Measurements from ENCODE around the gene ACSM5.

The ACSM5 gene

GRCh38 chr16:20398603-20399002 is 10.7 kb upstream of the ACSM5 start:
- TF ChIP-seq ESRRG (CRISPR knock-in tag; IDR thresholded peaks at IDR 0.05): no peak
- no peak for TF ChIP-seq ZFP30 (CRISPR knock-in tag; IDR thresholded peaks at IDR 0.05)
- TF ChIP-seq TCF4 (CRISPR knock-in tag; IDR thresholded peaks at IDR 0.05; ENCODE audit: borderline replicate concordance): no peak
- no peak for ATAC-seq

- no peak for ATAC-seq
- TF ChIP-seq PATZ1 (CRISPR knock-in tag; IDR thresholded peaks at IDR 0.05; ENCODE audit: borderline replicate concordance) (no peak), CREB5 (CRISPR knock-in tag; IDR thresholded peaks at IDR 0.05; ENCODE audit: low read depth) (no peak), CSDC2 (CRISPR knock-in tag; IDR thresholded peaks at IDR 0.05) (no peak), RARB (CRISPR knock-in tag; IDR thresholded peaks at IDR 0.05) (no peak), CSRNP3 (CRISPR knock-in tag; IDR thresholded peaks at IDR 0.05) (no peak), ZNF8 (CRISPR knock-in tag; IDR thresholded peaks at IDR 0.05) (no peak), TOX (CRISPR knock-in tag; IDR thresholded peaks at IDR 0.05; ENCODE audit: borderline replicate concordance) (no peak)
Observed at GRCh38 chr16:20399185-20399584, 10.1 kb upstream of the ACSM5 start.

- no peak for ATAC-seq
- no peak for TF ChIP-seq ZFP3 (CRISPR knock-in tag; IDR thresholded peaks at IDR 0.05)
- TF ChIP-seq ZNF565 (CRISPR knock-in tag; conservative IDR thresholded peaks at IDR 0.05; ENCODE audit: low read depth): no peak
- no peak for TF ChIP-seq SNAI2 (CRISPR knock-in tag; IDR thresholded peaks at IDR 0.05)
- TF ChIP-seq ZNF70 (CRISPR knock-in tag; IDR thresholded peaks at IDR 0.05): no peak
- TF ChIP-seq TOX (CRISPR knock-in tag; IDR thresholded peaks at IDR 0.05; ENCODE audit: borderline replicate concordance): no peak
- TF ChIP-seq CSRNP3 (CRISPR knock-in tag; IDR thresholded peaks at IDR 0.05): no peak
- no peak for TF ChIP-seq TCF4 (CRISPR knock-in tag; IDR thresholded peaks at IDR 0.05; ENCODE audit: borderline replicate concordance)
- no peak for TF ChIP-seq ARNTL (CRISPR knock-in tag; IDR thresholded peaks at IDR 0.05; ENCODE audit: borderline replicate concordance, low read depth)
- TF ChIP-seq ZNF8 (CRISPR knock-in tag; IDR thresholded peaks at IDR 0.05): no peak
- TF ChIP-seq PATZ1 (CRISPR knock-in tag; IDR thresholded peaks at IDR 0.05; ENCODE audit: borderline replicate concordance): no peak
- no peak for TF ChIP-seq RARB (CRISPR knock-in tag; IDR thresholded peaks at IDR 0.05)
- no peak for TF ChIP-seq TSHZ2 (CRISPR knock-in tag; IDR thresholded peaks at IDR 0.05)
- TF ChIP-seq CSDC2 (CRISPR knock-in tag; IDR thresholded peaks at IDR 0.05): no peak
- no peak for TF ChIP-seq ESRRG (CRISPR knock-in tag; IDR thresholded peaks at IDR 0.05)
- TF ChIP-seq ISL1 (CRISPR knock-in tag; IDR thresholded peaks at IDR 0.05): no peak
- TF ChIP-seq POU6F1 (CRISPR knock-in tag; IDR thresholded peaks at IDR 0.05; ENCODE audit: borderline replicate concordance, low read depth): no peak
- TF ChIP-seq GLIS3 (CRISPR knock-in tag; IDR thresholded peaks at IDR 0.05): no peak
- TF ChIP-seq PPARA (CRISPR knock-in tag; IDR thresholded peaks at IDR 0.05; ENCODE audit: borderline replicate concordance): no peak
- no peak for TF ChIP-seq BACH2 (CRISPR knock-in tag; IDR thresholded peaks at IDR 0.05; ENCODE audit: borderline replicate concordance)
Observed at GRCh38 chr16:20401066-20401465, 8.3 kb upstream of the ACSM5 start.

All from SK-N-SH treated with all-trans-retinoic acid at 6 μM for 48 hours (cell line).